Left renal cortex interstitium (tissue), 4 donors: Measurements from ENCODE around the gene C1QL4. TPM values are rescaled to one million over a fixed set of nuclear protein-coding genes. Genes with fewer than 3 reads are reported as not detected.

Experiments
- DNase-seq, 4 donors: peaks; one replicate each; pipeline ENCODE4 v3.0.0-alpha.2; 2013; ENCODE audit warnings: low read depth in 4 of 4, low spot score in 2 of 4, missing footprints in 1 of 4
- polyA plus RNA-seq, 4 donors: library from polyadenylated mRNA; unstranded; fragments of 120-200 nt; gene quantifications; one replicate each; pipeline ENCODE4 v1.2.1, GENCODE V29; 2013; ENCODE audit not compliant: insufficient read length in 4 of 4

Gene C1QL4
- polyA plus RNA-seq, 4 donors, result 1.1 to 2.7 (median 1.8) TPM

DNA sequence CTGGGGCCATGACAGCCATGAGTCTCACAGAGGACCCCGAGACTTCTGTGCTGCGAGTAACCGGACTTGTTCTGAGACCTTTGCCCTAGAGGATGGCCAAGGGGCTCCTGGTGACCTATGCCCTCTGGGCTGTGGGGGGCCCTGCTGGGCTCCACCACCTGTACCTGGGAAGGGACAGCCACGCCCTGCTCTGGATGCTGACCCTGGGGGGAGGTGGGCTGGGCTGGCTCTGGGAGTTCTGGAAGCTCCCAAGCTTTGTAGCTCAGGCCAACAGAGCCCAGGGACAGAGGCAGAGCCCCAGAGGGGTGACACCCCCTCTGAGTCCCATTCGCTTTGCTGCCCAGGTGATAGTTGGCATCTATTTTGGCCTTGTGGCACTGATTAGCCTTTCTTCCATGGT is 11.8 kb upstream of the C1QL4 start:
- DNase-seq, result no peak

DNA sequence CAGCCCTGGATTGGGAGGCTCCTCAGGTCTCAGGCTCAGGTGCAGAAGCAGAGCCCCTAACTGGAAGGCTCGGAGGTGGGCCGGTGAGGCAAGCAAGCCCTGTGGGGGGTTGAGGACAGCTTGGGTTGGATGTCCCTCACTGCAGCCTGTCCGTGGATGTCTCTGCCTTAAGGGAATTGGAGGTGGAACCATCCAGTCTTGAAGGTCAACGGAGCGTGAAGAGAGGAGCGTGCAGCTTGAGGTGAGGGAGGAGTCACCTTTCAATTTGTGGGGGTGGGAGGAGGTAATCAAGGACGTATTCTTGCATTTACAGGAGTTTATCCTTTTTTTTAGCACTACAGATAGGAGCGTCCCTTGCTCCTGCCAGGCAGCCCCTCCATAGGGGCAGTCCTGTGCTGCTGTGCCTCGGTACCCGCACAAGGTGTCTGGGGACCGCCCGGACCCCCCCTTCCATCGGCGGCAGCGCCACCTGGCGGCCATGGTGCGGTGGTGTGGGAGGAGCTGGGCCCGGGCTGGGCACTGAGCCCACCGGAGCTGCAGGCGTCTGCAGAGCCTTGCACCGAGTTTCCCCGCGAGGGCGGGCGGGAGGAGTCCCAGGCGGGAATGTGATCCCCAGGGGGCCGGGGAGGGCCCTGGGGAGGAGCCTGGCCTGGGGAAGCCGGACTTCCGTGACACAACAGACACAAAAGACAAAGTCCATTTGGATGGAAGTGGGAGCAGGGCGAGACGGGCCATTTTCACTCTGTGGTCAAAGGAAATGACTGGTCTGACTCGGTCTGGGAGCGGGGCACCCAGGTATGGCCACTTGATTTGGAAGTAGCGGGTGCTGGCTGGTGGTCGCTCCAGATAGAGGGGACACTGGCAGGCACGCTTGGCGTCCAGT is 10.6 kb upstream of the C1QL4 start:
- peak in 1 of 4 donors; percentile 79 for DNase-seq

DNA sequence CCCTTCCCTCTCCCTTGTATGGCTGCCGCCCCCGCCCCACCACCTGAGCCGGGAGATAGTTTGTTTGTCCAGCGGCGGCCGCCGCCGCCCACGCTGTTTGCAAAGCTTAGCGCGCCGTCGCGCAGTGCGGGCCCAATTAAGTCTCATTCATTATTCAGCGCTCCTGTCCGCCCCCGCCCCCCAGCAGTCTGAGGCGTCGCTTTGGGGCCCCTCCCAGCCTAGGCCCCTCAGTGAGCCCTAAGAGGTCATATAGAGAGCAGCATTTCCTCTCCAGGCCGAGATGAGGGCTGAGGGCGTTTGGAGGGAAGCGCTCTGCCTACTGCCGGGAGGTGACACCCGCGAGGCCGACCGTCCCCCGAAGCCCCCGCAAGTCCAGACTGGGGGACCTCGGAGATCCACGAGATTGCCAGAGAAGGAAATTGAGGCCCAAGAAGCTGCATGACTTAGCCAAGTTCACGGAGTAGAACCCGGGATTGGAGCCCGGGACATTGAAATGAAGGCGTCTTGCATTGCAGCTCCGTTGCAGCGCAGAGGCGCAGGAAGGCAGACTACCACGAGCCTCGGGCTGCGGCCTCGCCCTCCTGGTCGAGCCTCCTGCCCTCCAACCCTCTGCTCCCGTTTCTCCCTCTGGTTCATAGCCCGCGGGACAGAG is 9.8 kb upstream of the C1QL4 start, which contains the start of gene DNAJC22:
TSS of gene DNAJC22 (plus strand) at position 230 of the 652 bp plus-strand sequence. CDS start 1,985 bp downstream, outside the sequence.
- no peak for DNase-seq

DNA sequence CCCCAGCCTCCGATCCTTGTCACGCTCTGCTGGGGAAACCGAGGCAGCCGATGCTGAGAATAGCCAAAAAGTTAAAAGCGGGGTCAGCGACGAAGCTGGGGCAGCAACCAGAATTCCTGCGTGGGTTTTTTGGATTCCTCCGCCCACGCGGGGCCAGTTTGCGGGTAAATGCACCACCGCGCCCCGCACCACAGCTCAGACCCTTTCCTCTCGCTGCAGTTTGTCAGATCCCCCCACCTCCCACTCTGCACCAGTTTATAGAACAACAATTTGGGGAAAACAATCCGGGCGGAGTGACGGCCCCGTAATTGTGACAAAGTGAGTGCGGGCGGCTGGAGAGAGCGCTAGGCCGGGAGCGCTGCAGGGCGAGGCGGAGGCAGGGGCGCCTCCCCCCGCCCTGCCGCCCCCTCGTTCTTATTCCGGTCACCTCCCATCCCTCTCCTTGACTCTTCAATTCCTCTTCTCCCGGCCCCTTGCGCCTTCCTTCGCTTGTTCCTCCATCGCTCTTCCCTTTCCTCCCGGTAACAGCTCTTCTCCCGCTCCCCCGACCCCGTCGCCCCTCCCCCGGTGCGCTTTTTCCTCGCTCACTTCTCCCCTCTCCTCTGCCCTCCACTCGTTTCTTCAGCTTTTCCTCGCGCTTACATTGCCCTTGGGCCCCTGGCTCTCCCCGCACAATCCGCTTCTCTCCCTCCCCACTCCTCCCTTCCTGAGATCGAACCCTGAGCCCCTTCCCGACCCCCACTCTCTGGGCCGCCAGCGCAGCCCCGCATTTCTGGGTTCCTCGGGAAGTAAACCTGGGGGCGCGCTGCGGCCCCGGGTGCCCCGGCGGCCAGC is 9.1 kb upstream of the C1QL4 start:
- no peak for DNase-seq

DNA sequence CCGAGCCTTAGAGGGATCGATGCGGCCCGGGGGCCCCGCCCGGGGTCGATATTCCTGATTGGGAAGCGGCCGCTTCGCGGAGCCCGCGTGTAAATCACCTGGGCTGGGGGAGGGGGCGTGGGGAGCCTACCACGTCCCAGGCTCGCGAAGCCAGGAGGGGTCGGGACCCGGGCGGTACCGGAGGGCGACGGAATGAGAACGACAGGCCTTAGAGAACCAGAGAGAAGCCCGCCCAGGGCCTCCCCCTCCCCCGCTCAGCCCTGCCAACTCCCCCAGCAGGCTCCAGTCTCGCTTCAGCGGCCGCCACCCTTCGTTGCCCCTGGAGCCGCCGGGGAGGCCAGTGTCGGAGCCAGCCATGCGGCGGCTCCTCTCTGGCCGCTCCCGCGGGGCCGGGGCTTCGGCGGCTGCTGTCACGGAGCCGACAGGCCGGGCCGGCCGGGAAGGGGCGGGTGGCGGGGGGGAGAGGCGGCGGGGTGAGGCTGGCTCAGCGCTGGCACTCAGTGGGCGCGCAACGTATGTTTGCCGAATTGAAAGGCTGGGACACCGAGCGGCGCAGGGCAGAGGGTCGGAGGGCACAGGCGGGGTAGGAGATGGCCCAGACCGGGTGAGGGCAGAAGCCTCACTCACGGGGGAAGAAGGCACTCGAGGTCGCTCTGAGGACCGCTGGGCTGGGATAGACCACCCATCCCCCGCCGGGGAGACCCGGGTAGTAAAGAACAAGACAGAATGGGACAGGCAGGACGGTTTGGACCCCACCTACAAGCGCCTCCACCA is 8.2 kb upstream of the C1QL4 start:
- DNase-seq, result peak in 1 of 4 donors; percentile 77

DNA sequence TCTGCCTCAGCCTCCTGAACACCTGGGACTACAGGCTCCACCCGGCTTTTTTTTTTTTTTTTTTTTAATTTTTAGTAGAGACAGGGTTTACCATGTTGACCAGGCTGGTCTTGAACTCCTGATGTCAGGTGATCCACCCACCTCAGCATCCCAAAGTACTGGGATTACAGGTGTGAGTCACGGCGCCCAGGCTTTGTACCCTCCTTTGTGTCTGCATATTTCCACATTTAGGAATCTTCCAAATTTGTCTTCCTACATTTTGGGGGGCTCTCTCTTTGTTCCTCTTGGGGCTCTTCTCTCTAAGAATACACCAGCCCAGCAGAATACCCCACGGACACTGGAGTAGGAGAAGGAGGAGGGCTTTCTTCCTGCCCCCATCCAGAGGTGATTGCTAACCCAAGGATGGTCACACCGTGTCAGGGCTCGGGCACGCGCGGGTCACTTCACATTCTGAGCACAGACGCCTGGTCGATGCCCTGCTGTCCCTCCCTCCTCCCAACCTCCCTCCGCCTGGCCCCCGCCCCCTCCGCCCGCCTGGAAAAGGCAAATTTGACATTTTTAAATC is 7.6 kb upstream of the C1QL4 start:
- no peak for DNase-seq

DNA sequence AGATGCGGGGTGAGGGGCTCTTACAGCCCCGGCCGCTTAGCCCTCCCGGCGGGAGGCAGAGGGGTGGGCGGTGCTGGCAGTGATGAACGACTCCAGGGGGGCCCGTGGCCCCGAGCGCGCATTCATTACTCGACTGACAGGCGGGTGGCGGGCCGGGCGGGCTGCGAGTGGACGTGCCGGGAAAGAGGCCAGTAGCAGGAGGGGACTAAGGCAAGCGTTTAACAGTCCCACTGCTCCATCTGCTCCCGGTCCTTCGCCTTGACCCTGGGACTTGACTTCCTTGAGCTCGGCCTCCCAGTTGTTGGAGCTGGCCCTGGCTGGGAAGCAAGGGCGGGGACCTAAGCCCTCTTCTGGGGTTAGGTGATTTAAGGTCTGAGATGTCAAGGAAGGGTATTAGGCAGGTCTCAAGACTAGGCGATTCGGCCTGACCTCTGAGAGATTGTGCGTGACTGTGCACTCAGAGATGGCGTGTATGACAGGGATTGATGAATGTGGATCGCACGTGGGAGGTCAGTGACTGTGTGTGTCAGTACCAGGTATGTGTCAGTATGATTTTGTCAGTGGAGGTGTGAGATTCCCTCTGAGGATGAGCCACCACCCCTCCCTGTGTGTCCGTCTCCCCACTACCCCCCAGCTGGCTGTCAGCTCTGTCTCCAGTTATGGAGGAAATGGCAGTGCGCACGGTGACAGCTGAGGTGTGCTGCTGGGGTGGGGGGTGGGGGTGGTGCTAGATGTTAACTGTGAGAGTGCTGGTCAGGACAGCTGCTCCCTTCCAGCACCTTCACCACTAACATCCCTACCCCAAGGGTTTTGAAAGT is 6.1 kb upstream of the C1QL4 start:
- DNase-seq, result no peak

DNA sequence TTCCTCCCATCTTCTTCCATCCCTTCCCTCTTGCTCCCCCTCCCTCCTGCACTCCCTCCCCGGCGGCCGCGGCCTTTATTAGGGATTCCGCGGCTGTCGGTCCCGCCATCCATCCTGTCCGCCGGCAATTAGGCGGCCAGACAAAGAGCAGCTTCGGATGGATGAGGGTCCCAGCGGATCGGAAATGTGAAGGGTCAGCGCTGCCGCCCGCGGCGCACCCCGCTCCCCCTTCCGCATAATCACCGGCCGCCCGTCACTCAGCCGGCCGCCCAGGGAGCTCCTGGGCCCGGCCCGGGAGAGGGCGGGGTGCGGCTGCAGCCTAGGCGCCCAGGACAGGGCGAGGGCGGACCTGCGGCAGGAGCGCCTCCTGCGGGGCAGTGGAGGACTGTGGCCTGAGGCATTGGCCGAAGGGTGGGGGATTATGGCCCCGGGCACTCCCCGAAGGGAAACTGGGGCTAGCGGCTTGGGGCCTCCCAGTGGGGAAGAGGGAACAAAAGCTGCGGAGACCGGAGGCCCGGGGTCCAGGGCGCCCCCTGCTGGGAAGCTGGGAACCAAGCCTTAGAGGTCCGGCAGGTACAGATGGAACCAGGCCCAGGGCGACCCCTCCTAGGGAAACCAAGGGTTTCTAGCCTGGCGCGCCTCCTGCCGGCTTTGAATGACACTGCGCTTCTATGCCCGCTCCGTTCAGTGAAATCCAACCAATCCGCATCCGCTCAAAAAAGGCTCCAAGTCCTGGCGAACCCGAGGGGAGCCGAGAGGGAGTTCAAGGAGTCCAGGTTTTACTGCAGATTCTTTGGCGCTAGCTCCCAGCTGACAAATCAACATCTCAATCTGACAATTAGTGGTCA is 5.3 kb upstream of the C1QL4 start:
- peak in 1 of 4 donors; percentile 90 for DNase-seq

DNA sequence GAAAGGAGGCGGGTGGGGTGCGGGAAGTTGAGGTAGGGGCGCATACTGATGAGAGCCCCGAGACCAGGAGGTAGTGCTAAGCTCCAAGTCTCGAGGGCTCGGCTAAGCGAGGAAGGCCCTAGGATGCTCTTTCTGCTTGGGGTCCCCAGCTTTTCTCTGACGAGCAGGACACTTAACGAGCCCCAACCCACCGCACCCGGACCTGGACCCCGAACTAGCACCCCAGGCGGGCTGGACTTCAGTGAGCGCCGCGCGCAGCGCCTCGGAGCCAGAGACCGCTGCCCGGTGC is 4.7 kb upstream of the C1QL4 start:
- DNase-seq, result no peak

DNA sequence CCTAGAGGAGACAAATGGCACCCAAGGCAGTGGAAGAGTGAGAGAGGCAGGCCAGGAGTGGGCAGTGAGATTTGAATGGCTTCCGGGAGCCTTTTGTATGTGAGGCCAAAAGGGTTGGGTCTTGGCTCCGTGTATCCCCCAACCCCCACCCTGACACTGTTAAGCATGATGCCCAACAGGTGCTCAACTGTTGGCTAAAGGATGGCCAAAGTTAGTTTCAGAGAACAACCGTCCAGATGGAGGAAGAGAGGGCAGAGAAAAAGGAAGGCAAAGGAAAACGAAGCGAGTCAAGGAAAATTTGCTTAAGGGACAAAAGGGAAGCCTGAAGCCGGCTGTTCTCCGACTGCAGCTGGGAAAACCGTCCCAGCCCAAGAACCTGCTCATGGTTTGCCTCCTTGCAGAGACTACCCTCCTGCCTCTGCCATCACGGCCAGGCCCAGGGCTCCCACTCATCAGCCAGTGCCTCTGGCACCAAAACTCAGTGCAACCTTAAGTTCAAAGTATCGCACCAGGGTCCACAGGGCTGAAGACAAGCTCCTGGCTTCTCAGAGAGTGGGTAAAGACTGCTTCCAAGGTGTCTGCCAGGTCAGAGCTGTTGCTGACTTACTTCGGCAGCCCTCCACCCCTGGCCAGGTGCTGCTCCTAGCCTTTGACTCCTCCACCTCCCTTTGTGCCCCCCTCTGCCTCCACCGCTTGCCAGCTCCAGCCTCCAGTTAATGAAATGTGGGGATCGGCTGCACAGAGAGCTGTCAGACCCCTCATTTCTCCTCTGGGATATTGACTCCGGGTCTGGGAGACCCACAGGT is 4.2 kb upstream of the C1QL4 start:
- DNase-seq, result no peak

DNA sequence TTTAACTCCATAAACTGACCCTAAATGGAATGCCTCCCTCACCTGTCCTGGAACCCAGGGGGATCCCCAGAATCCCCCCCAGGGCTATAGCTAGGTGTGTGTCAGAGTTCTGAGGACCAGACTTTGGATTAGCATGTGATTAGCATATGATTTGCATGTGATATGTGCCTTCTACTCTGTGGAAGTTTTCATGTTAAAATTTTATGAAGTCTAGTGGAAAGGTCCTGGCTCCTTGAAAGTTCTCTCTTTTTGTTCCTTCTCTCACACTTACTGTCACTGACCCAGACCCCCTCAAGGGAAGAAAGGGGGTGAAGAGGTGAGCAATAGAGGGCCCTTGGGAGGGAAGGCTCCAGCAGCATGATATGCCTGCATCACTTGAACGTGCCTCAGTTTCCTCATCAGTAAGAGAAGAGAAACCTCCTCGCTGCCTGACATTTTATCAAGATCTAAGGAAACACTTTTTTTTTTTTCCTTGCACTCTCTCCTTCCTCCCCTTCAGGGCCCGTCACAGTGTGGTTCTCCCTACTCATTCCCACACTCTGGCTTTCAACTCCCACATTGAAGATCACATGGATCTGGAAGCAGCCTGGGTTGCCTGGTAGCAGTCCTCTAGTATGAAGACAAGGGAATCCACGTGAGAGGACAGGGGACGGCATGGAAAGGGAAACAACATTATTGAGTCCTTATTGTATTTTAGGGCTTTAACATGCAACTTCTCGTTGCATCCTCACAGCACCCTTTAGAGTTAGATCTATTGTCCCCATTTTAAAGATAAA is 3.3 kb upstream of the C1QL4 start:
- DNase-seq, result no peak

DNA sequence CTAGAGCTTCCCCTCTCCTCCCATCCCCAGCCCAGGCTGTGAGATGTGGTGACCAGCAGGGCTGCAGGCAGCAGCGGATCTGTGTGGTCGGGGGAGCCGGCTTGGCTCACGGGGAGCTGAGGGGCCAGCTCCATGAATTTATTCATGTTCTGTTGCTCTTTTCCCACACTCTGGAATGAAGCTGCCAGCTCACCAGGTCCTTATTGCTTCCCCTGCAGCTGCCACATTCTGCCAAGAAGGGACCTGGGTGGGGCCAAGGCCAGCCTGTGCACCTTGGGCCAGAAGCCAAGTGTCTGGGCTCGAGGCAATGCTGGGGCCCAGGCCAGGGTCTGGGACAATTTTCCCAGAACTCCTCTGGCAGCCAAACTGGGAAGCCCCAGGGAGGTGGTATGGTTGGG is 2.5 kb upstream of the C1QL4 start:
- DNase-seq, result no peak

DNA sequence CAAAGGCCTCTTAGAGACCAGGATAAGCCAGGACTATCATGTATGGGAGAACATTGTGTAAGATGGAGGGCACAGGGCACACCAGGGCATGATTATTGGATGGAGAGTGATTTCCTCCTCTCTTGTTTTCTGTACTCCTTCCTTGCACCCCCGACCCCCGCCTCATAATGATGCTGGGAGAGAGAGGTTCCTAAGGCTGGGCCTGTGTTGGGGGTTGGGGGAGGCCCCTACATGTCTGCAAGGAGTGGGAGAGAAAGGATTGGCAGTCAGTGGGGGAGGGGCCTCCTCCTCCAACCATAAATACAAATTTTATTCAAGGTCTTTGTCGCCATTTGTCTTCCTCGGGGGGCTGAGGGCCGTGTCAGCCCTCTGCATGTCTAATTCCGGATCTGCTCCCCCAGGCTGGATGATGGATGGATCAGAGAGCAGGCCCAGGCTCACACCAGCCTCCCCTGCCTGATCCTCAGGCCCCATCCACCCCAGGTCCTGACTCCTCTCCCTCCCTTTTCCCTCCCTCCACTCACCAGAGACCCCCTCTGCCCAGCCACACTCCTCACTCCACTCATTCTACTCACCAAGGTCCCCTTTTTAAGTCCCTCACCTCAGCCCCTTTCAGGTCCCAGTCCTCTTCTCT is 2.0 kb upstream of the C1QL4 start:
- no peak for DNase-seq

DNA sequence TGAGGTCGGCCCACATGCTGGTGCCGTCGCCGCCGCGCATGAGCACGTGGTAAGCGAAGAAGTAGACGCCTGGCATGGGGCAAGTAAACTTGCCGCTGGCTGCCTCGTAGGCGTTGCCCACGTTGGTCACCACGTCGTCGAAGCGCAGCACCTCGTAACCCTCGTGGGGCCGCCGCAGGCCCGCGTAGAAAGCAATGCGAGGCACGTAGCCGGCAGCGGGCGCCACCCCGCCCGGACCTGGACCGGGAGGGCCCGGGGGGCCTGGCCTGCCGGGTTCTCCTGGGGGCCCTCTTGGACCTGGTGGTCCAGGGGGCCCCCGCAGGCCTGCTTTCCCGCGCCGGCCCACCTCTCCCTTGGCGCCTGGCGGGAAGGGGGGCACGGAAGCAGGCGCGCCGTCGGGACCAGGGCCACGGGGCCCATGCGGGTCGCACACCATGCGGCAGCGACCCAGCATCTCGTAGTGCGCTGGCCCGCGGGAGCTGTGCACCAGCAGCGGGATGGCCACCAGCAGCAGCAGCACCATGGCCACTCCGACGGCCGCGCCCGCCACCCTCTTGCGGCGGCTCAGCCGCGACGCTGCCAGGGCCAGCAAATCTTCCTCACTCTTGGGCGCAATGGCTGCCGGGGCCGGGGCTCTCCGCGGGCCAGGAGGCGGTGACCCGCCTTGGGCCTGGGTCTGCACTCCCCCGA is 888 bp downstream of the C1QL4 start:
- no peak for DNase-seq

DNA sequence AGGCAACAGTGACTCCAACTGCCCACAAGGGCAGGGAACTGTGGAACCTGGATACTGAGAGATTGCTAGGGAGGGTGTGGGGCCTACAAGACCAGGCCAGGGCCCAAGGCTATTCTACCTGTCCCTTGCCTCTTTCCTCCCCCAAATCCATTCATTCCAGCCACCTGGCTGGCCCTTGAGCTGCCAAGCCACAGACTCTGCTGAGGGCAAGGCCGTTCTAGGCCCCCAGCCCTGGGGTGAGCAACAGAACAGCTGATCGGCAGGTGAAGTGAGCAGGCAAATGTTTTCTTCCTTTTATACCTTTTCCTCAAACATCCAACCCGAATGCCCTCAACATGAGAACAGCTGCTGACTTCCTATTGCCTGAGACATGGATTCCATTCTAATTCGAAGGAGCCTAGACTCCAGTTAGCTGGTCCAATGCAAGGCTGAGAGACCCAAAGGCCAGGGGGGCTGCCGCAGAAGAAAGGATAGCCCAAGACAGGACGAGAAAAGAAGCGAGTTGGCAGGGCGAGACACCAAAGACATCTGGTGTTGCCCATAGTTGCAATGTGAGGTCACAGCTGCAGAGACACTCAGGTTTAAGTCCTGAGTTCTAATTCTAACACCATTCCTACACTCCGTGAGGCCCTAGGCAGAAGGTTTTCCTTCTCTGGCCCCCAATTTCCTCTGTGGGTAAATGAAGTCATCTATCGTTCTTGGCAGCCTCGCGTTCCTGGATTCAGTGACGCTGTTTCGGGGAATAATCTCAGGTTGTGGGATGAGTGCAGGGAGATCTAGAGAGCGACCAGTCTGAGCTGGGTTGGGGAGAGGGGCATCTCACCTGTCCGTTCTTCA is 1.7 kb downstream of the C1QL4 start:
- DNase-seq, result no peak
